DND-41 (cell line): ENCODE measurements around the gene DNAJC30.

ENCODE experiments used
- ATAC-seq: fragments of 200-7000 bp; cut with Tn5 transposase; 3 replicates; pipeline ENCODE4 v1.9.1; 2021; ENCODE audit warnings: low read depth; ENCODE audit not compliant: insufficient read depth
- DNase-seq: peaks from one replicate; pipeline ENCODE4 v3.0.0-alpha.2; 2020
- H2AFZ ChIP-seq: 2 replicates; pipeline ENCODE4 v1.6.0; 2012; ENCODE audit warnings: low read depth, low read length
- H3K27ac ChIP-seq: 2 replicates; pipeline ENCODE4 v1.5.1; 2012; ENCODE audit warnings: low read length, inconsistent platforms
- H3K27me3 ChIP-seq: fragments of 200-600 bp; sonication (generic); 2 replicates; pipeline ENCODE4 v1.6.0; 2012; ENCODE audit warnings: low read length, mild to moderate bottlenecking, inconsistent platforms; ENCODE audit not compliant: insufficient read depth, poor library complexity
- H3K36me3 ChIP-seq: 2 replicates; pipeline ENCODE4 v1.5.1; 2012; ENCODE audit warnings: low read length, inconsistent platforms; ENCODE audit not compliant: insufficient read depth
- H3K4me1 ChIP-seq: 2 replicates; pipeline ENCODE4 v1.5.1; 2012; ENCODE audit warnings: mild to moderate bottlenecking, low read length; ENCODE audit not compliant: insufficient read depth
- H3K4me2 ChIP-seq: 2 replicates; pipeline ENCODE4 v1.6.0; 2012; ENCODE audit warnings: mild to moderate bottlenecking, moderate library complexity, low read length, inconsistent platforms; ENCODE audit not compliant: insufficient read depth
- H3K4me3 ChIP-seq, 2 experiments: fragments of 200-600 bp in 1 of 2; shearing (Covaris generic) in 1 of 2; 2 replicates each; pipeline ENCODE4 v1.5.1; 2012 to 2016; ENCODE audit warnings: inconsistent platforms in 2 of 2, low read length in 2 of 2, mild to moderate bottlenecking in 2 of 2, low read depth in 1 of 2, moderate library complexity in 1 of 2
- H3K79me2 ChIP-seq: 2 replicates; pipeline ENCODE4 v1.6.0; 2012; ENCODE audit warnings: low read length, inconsistent platforms; ENCODE audit not compliant: insufficient read depth
- H3K9ac ChIP-seq: 2 replicates; pipeline ENCODE4 v1.6.0; 2012; ENCODE audit warnings: low read depth, mild to moderate bottlenecking, inconsistent platforms, low read length, moderate library complexity
- H3K9me3 ChIP-seq: 2 replicates; pipeline ENCODE4 v1.5.1; 2012; ENCODE audit warnings: low read length, moderate library complexity, mild to moderate bottlenecking, inconsistent platforms; ENCODE audit not compliant: insufficient read depth, severe bottlenecking
- H4K20me1 ChIP-seq: 2 replicates; pipeline ENCODE4 v1.6.0; 2012; ENCODE audit warnings: low read length; ENCODE audit not compliant: insufficient read depth
- CTCF ChIP-seq: IDR thresholded peaks from 2 replicates; pipeline ENCODE4 v1.5.1; 2012; ENCODE audit warnings: borderline replicate concordance, low read length, moderate library complexity, mild to moderate bottlenecking; ENCODE audit not compliant: poor library complexity, severe bottlenecking; ENCODE audit errors: extremely low read depth
- EZH2 ChIP-seq: IDR thresholded peaks from 3 replicates; pipeline ENCODE4 v1.6.1; 2012; ENCODE audit warnings: borderline replicate concordance, low read depth, mild to moderate bottlenecking, moderate library complexity, low read length, inconsistent platforms; ENCODE audit not compliant: severe bottlenecking

The DNAJC30 gene

DNA sequence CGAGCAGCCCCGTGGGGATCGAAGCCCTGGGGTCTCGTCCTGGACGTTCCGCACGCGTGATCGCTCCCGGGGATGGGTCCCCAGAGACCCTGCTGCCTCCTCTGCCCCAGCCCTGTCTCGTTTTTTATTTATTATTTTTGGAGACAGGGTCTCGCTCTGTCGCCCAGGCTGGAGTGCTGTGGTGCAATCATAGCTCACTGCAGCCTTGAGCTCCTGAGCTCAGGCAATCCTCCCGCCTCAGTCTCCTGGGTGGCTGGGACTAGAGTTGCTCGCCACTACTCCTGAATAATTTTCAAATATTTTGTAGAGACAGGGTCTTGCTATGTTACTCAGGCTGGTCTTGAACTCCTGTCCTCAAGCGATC is 36.5 kb upstream of the DNAJC30 start:
- no peaks in the 10 kb centered on the region for H3K79me2 ChIP-seq
- DNase-seq (no peak), ATAC-seq (no peak)
- H3K27me3 ChIP-seq, result peaks cover 15% of the 10 kb centered on the region
- H3K27ac ChIP-seq, result no peak overlapping the region
- H3K36me3 ChIP-seq, result no peaks in the 10 kb centered on the region
- TF ChIP-seq EZH2, result no peak
- TF ChIP-seq CTCF, result no peak
- H3K9ac ChIP-seq, result no peak overlapping the region
- no peaks in the 10 kb centered on the region for H3K9me3 ChIP-seq
- no peak overlapping the region for H3K4me3 ChIP-seq
- peaks cover 34% of the 10 kb centered on the region for H4K20me1 ChIP-seq
- peaks cover 18% of the 10 kb centered on the region for H3K4me1 ChIP-seq
- H3K4me2 ChIP-seq, result no peak overlapping the region
- no peak overlapping the region for H2AFZ ChIP-seq

- no peak for ATAC-seq
Measured at GRCh38 chr7:73718905-73719805, 35.9 kb upstream of the DNAJC30 start, which contains the start of gene STX1A. STX1A (minus strand) TSS chr7:73719669; CDS start chr7:73719631, 38 bp downstream.

GRCh38 chr7:73718438-73718881 is 35.2 kb upstream of the DNAJC30 start:
- Histone ChIP-seq H3K27ac (no peak overlapping the region), H3K4me3 (no peak overlapping the region), H3K79me2 (no peaks in the 10 kb centered on the region), H3K36me3 (no peaks in the 10 kb centered on the region), H4K20me1 (peaks cover 34% of the 10 kb centered on the region), H3K27me3 (peaks cover 17% of the 10 kb centered on the region), H2AFZ (no peak overlapping the region), H3K9ac (no peak overlapping the region), H3K4me2 (no peak overlapping the region), H3K4me1 (peaks cover 18% of the 10 kb centered on the region), H3K9me3 (no peaks in the 10 kb centered on the region)
- DNase-seq, result no peak
- TF ChIP-seq CTCF, result no peak
- TF ChIP-seq EZH2, result no peak
- ATAC-seq, result no peak

More at GRCh38 chr7:73718905-73719805, 35.9 kb upstream of the DNAJC30 start, which contains the start of gene STX1A:
- Histone ChIP-seq H3K27me3 (peaks cover 15% of the 10 kb centered on the region), H3K36me3 (no peaks in the 10 kb centered on the region), H3K79me2 (no peaks in the 10 kb centered on the region), H3K9me3 (no peaks in the 10 kb centered on the region), H2AFZ (no peak within 1 kb of the TSS), H3K4me2 (no peak within 1 kb of the TSS), H3K4me1 (peaks cover 18% of the 10 kb centered on the region), H3K27ac (no peak within 1 kb of the TSS), H3K9ac (no peak within 1 kb of the TSS), H4K20me1 (peaks cover 34% of the 10 kb centered on the region), H3K4me3 (no peak within 1 kb of the TSS)
- no peak for DNase-seq
- TF ChIP-seq CTCF (no peak), EZH2 (no peak)
